Effector CD4-positive, alpha-beta T cell (primary cell): ENCODE results near the gene SPRY1.

Source experiments
- DNase-seq: peaks from one replicate; pipeline ENCODE4 v3.0.0-alpha.2; 2020

The SPRY1 gene

GRCh38 chr4:123412091-123412505 is 15.5 kb downstream of the SPRY1 start:
- no peak for DNase-seq

GRCh38 chr4:123412700-123413512 is 16.3 kb downstream of the SPRY1 start:
- DNase-seq = no peak

GRCh38 chr4:123415576-123415975 is 19.0 kb downstream of the SPRY1 start:
- no peak for DNase-seq

GRCh38 chr4:123415977-123416376 is 19.4 kb downstream of the SPRY1 start:
- DNase-seq = no peak

- no peak for DNase-seq
These were observed 21.2 kb downstream of the SPRY1 start for GRCh38 chr4:123417813-123418212.

GRCh38 chr4:123418351-123418931 is 21.8 kb downstream of the SPRY1 start:
- DNase-seq = no peak

GRCh38 chr4:123419885-123420755 is 23.5 kb downstream of the SPRY1 start:
- DNase-seq = no peak

GRCh38 chr4:123421227-123421936 is 24.8 kb downstream of the SPRY1 start:
- DNase-seq = no peak

- DNase-seq = no peak
These were observed 25.6 kb downstream of the SPRY1 start for GRCh38 chr4:123421937-123422781.

GRCh38 chr4:123423819-123424218 is 27.2 kb downstream of the SPRY1 start:
- no peak for DNase-seq

- DNase-seq = no peak
These were observed 31.4 kb downstream of the SPRY1 start for GRCh38 chr4:123427951-123428350.

GRCh38 chr4:123430031-123430430 is 33.4 kb downstream of the SPRY1 start:
- DNase-seq = no peak

- DNase-seq = no peak
These were observed 33.9 kb downstream of the SPRY1 start for GRCh38 chr4:123430501-123430900.

GRCh38 chr4:123433573-123433972 is 37.0 kb downstream of the SPRY1 start:
- no peak for DNase-seq

- no peak for DNase-seq
These were observed 37.4 kb downstream of the SPRY1 start for GRCh38 chr4:123433976-123434375.

GRCh38 chr4:123435246-123436113 is 38.9 kb downstream of the SPRY1 start:
- no peak for DNase-seq

GRCh38 chr4:123438031-123438430 is 41.4 kb downstream of the SPRY1 start:
- DNase-seq = no peak

GRCh38 chr4:123443401-123444289 is 47.0 kb downstream of the SPRY1 start:
- no peak for DNase-seq

- DNase-seq = no peak
These were observed 47.7 kb downstream of the SPRY1 start for GRCh38 chr4:123444290-123444731.
